Panc1 (cell line): ENCODE data around the gene ITIH5. TPM values are rescaled to one million over a fixed set of nuclear protein-coding genes. Genes with fewer than 3 reads are reported as not detected.

Source experiments
- ATAC-seq: fragments of 200-7000 bp; cut with Tn5 transposase; 2 replicates; pipeline ENCODE4 v1.9.1; 2020; ENCODE audit warnings: mild to moderate bottlenecking, moderate library complexity
- BruUV-seq: library from RNA; stranded (reverse); fragments of 400-500 nt; replicated peaks from 2 replicates; lab custom pipeline; 2021; lab: Mats Ljungman, UMichigan
- CTCF ChIA-PET: fragments of 300-600 bp; sonication (Branson Sonifier 250); formaldehyde crosslinking; loops from one replicate; lab custom pipeline; 2022; ENCODE audit warnings: antibody characterized with exemption; lab: Charles Lee
- POLR2A ChIA-PET: fragments of 300-600 bp; sonication (Branson Sonifier 250); formaldehyde crosslinking; loops from one replicate; lab custom pipeline; 2022; ENCODE audit warnings: antibody characterized with exemption; lab: Charles Lee
- DNase-seq: peaks from one replicate; pipeline ENCODE4 v3.0.0-alpha.2; 2010; ENCODE audit warnings: low read depth, low spot score
- H3K27ac ChIP-seq: 2 replicates; pipeline ENCODE4 v1.5.1; 2011; ENCODE audit warnings: mild to moderate bottlenecking, low read length, inconsistent platforms
- H3K27me3 ChIP-seq: fragments of 200-500 bp; sonication (Bioruptor generic); 2 replicates; pipeline ENCODE4 v1.6.0; 2014; ENCODE audit warnings: low read length, inconsistent platforms; ENCODE audit not compliant: control insufficient read depth, insufficient read depth
- H3K36me3 ChIP-seq: fragments of 200-500 bp; sonication (Bioruptor generic); 2 replicates; pipeline ENCODE4 v1.5.1; 2014; ENCODE audit warnings: inconsistent platforms, mild to moderate bottlenecking, low read length, moderate library complexity; ENCODE audit not compliant: control insufficient read depth, insufficient read depth
- H3K4me1 ChIP-seq: 2 replicates; pipeline ENCODE4 v1.5.1; 2011; ENCODE audit warnings: inconsistent platforms, mild to moderate bottlenecking, low read length, moderate library complexity; ENCODE audit not compliant: control insufficient read depth, insufficient read depth
- H3K4me3 ChIP-seq, 2 experiments: 2 replicates each; pipeline ENCODE4 v1.5.1; 2011 to 2012; ENCODE audit warnings: low read depth in 2 of 2, low read length in 2 of 2, mild to moderate bottlenecking in 2 of 2, inconsistent platforms in 1 of 2, moderate library complexity in 1 of 2
- H3K9me3 ChIP-seq: fragments of 200-500 bp; sonication (Bioruptor generic); 2 replicates; pipeline ENCODE4 v1.5.1; 2014; ENCODE audit warnings: low read depth, mild to moderate bottlenecking, inconsistent platforms, low read length, moderate library complexity; ENCODE audit not compliant: control insufficient read depth, insufficient read depth
- POLR2AphosphoS5 ChIP-seq: IDR thresholded peaks from 2 replicates; pipeline ENCODE4 v1.6.1; 2012; ENCODE audit warnings: mild to moderate bottlenecking, low read depth, low read length, moderate library complexity
- SIN3A ChIP-seq: IDR thresholded peaks from 2 replicates; pipeline ENCODE4 v1.6.1; 2012; ENCODE audit warnings: low read depth, mild to moderate bottlenecking, low read length, moderate library complexity, borderline replicate concordance; ENCODE audit not compliant: insufficient read depth
- TCF7L2 ChIP-seq: IDR thresholded peaks from 2 replicates; pipeline ENCODE4 v1.6.1; 2011; ENCODE audit warnings: mild to moderate bottlenecking, low read depth, low read length, inconsistent platforms
- in situ Hi-C: cut with HindIII; loops from 2 replicates; pipeline ENCODE4 v1.10.0; 2016; ENCODE audit warnings: low sequenced_read_pairs, low pct_unique_long_range_greater_than_20kb
- intact Hi-C: fragments of 100-400 bp; cut with micrococcal nuclease; formaldehyde crosslinking; loops from one replicate; pipeline ENCODE4 v1.10.0; 2022; ENCODE audit not compliant: unreplicated experiment
- total RNA-seq: library from RNA; stranded (reverse); gene quantifications from one replicate; pipeline ENCODE4 v1.2.1, GENCODE V29; 2021; ENCODE audit not compliant: unreplicated experiment
- TF ChIP-seq, protein P1 (sequence below): fragments of 450-650 bp; IDR thresholded peaks from 2 replicates; pipeline ENCODE4 v1.5.1; 2017; ENCODE audit warnings: mild to moderate bottlenecking
- TF ChIP-seq, protein P2 (sequence below), 2 experiments: IDR thresholded peaks; 2 replicates each; pipeline ENCODE4 v1.6.1; 2011 to 2012; ENCODE audit warnings: low read depth in 2 of 2, control low read depth in 1 of 2, low read length in 1 of 2, mild to moderate bottlenecking in 1 of 2, moderate library complexity in 1 of 2; ENCODE audit not compliant: insufficient read depth in 1 of 2

The ITIH5 gene
- total RNA-seq, 1 experiment from 2014 or later, result not detected

DNA sequence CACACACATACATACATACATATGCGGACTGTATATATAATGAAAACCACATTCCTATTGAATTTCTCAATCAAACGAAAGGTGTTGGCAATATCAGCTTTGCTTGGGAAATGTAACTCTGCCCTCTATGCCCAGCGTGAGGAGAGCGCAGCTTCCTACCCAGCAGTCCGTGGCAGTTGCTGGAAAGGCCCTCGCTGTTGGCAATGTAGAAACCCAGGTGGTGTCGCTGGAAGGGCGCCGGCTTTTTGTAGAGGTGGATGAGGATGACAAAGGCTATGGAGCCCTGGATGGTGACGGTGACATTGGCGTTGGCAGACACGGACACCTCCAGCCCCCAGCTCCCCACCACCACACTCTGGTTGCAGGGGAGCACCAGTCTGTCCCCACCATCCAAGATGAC is 100.9 kb downstream of the ITIH5 start:
- ChIA-PET POLR2A (no interaction called here), CTCF (no interaction called here)
- DNase-seq (no peak), ATAC-seq (no peak)
- no peaks in the 10 kb centered on the region; the same call in 1 of the 2 replicates for H3K27me3 ChIP-seq
- no peaks in the 10 kb centered on the region for H3K36me3 ChIP-seq
- no peaks in the 10 kb centered on the region for H3K9me3 ChIP-seq
- in situ Hi-C loops (no loop called here), intact Hi-C loops (no loop called here)
- H3K4me3 ChIP-seq, result no peak overlapping the region
- TF ChIP-seq, protein P1, sequence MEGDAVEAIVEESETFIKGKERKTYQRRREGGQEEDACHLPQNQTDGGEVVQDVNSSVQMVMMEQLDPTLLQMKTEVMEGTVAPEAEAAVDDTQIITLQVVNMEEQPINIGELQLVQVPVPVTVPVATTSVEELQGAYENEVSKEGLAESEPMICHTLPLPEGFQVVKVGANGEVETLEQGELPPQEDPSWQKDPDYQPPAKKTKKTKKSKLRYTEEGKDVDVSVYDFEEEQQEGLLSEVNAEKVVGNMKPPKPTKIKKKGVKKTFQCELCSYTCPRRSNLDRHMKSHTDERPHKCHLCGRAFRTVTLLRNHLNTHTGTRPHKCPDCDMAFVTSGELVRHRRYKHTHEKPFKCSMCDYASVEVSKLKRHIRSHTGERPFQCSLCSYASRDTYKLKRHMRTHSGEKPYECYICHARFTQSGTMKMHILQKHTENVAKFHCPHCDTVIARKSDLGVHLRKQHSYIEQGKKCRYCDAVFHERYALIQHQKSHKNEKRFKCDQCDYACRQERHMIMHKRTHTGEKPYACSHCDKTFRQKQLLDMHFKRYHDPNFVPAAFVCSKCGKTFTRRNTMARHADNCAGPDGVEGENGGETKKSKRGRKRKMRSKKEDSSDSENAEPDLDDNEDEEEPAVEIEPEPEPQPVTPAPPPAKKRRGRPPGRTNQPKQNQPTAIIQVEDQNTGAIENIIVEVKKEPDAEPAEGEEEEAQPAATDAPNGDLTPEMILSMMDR, result no peak
- TF ChIP-seq, protein P2, sequence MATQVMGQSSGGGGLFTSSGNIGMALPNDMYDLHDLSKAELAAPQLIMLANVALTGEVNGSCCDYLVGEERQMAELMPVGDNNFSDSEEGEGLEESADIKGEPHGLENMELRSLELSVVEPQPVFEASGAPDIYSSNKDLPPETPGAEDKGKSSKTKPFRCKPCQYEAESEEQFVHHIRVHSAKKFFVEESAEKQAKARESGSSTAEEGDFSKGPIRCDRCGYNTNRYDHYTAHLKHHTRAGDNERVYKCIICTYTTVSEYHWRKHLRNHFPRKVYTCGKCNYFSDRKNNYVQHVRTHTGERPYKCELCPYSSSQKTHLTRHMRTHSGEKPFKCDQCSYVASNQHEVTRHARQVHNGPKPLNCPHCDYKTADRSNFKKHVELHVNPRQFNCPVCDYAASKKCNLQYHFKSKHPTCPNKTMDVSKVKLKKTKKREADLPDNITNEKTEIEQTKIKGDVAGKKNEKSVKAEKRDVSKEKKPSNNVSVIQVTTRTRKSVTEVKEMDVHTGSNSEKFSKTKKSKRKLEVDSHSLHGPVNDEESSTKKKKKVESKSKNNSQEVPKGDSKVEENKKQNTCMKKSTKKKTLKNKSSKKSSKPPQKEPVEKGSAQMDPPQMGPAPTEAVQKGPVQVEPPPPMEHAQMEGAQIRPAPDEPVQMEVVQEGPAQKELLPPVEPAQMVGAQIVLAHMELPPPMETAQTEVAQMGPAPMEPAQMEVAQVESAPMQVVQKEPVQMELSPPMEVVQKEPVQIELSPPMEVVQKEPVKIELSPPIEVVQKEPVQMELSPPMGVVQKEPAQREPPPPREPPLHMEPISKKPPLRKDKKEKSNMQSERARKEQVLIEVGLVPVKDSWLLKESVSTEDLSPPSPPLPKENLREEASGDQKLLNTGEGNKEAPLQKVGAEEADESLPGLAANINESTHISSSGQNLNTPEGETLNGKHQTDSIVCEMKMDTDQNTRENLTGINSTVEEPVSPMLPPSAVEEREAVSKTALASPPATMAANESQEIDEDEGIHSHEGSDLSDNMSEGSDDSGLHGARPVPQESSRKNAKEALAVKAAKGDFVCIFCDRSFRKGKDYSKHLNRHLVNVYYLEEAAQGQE (IDR thresholded peaks at IDR 0.05; ENCODE audit: insufficient read depth in 1 of 2, low read depth in 2 of 2, low read length in 1 of 2), result no peak
- no peak for TF ChIP-seq SIN3A
- TF ChIP-seq TCF7L2, result no peak
- no peak for TF ChIP-seq POLR2AphosphoS5
- BruUV-seq, result no TSS peak
- no peak overlapping the region for H3K27ac ChIP-seq
- H3K4me1 ChIP-seq, result no peaks in the 10 kb centered on the region

DNA sequence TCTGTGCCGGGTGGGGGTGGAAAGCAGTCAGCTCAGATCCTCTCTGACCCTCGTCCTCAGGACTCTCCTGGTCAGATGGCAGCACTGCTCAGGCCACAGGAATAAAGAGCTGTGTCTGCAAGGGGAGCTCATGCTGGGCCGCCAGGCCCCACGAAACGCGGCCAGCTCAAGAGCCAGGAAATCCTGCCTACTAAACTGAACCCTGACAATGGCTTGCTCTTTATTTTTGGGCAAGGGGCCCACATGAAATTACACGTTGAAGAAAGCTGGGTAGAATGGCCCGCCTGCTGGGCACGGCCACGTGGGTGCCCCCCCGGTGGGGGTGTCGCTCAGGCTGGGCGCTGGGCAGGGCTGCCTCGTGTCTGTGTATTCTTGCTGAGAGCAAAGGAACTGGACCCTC is 103.0 kb downstream of the ITIH5 start:
- Histone ChIP-seq H3K27ac (no peak overlapping the region), H3K36me3 (no peaks in the 10 kb centered on the region), H3K9me3 (no peaks in the 10 kb centered on the region), H3K4me1 (no peaks in the 10 kb centered on the region), H3K27me3 (no peaks in the 10 kb centered on the region; the same call in 1 of the 2 replicates), H3K4me3 (no peak overlapping the region)
- ATAC-seq (no peak), DNase-seq (no peak)
- no TSS peak for BruUV-seq
- ChIA-PET POLR2A (no interaction called here), CTCF (no interaction called here)
- no peak for TF ChIP-seq SIN3A
- TF ChIP-seq, protein P1, result no peak
- TF ChIP-seq TCF7L2, result no peak
- TF ChIP-seq, protein P2 (IDR thresholded peaks at IDR 0.05; ENCODE audit: insufficient read depth in 1 of 2, low read depth in 2 of 2, low read length in 1 of 2), result no peak
- TF ChIP-seq POLR2AphosphoS5, result no peak
- intact Hi-C loops (no loop called here), in situ Hi-C loops (no loop called here)
